ENCODE results near the gene ZNF304. TPM values are rescaled to one million over a fixed set of nuclear protein-coding genes. Genes with fewer than 3 reads are reported as not detected.

Gene ZNF304
- total RNA-seq (2014; rRNA removed; shearing (Covaris generic)): 9.2 and 9.5 TPM in 2 replicates

GRCh38 chr19:57350877-57351805 lies at the start of gene ZNF304:
TSS of gene ZNF304 (plus strand) at chr19:57351271. CDS start at chr19:57351665, 394 bp downstream.
- DNase-seq (ENCODE audit: low spot score): peak; percentile 99
- in situ Hi-C loops (cut with HindIII; ENCODE audit: low sequenced_read_pairs): no loop called here

GRCh38 chr19:57302020-57302465 lies 49.0 kb upstream of the ZNF304 start:
- DNase-seq (ENCODE audit: low spot score): no peak
- in situ Hi-C loops (cut with HindIII; ENCODE audit: low sequenced_read_pairs): no loop called here

- DNase-seq (ENCODE audit: low spot score): no peak
- in situ Hi-C loops (cut with HindIII; ENCODE audit: low sequenced_read_pairs): no loop called here
Measured at GRCh38 chr19:57302727-57303401, 48.2 kb upstream of the ZNF304 start.

- in situ Hi-C loops (cut with HindIII; ENCODE audit: low sequenced_read_pairs): no loop called here
- no peak for DNase-seq (ENCODE audit: low spot score)
Measured at GRCh38 chr19:57305056-57305455, 46.0 kb upstream of the ZNF304 start.

- no peak for DNase-seq (ENCODE audit: low spot score)
- in situ Hi-C loops (cut with HindIII; ENCODE audit: low sequenced_read_pairs): no loop called here
Measured at GRCh38 chr19:57308514-57308913, 42.6 kb upstream of the ZNF304 start.

- in situ Hi-C loops (cut with HindIII; ENCODE audit: low sequenced_read_pairs): no loop called here
- DNase-seq (ENCODE audit: low spot score): no peak
Measured at GRCh38 chr19:57310792-57311191, 40.3 kb upstream of the ZNF304 start.

GRCh38 chr19:57314146-57314545 lies 36.9 kb upstream of the ZNF304 start:
- in situ Hi-C loops (cut with HindIII; ENCODE audit: low sequenced_read_pairs): no loop called here
- no peak for DNase-seq (ENCODE audit: low spot score)

- DNase-seq (ENCODE audit: low spot score): peak; percentile 45
- in situ Hi-C loops (cut with HindIII; ENCODE audit: low sequenced_read_pairs): no loop called here
Measured at GRCh38 chr19:57317503-57317902, 33.6 kb upstream of the ZNF304 start.

GRCh38 chr19:57319869-57320179 lies 31.2 kb upstream of the ZNF304 start:
- no peak for DNase-seq (ENCODE audit: low spot score)
- in situ Hi-C loops (cut with HindIII; ENCODE audit: low sequenced_read_pairs): no loop called here

- peak; percentile 97 for DNase-seq (ENCODE audit: low spot score)
- in situ Hi-C loops (cut with HindIII; ENCODE audit: low sequenced_read_pairs): no loop called here
Measured at GRCh38 chr19:57320180-57321084, 30.6 kb upstream of the ZNF304 start, which contains the start of gene ZNF543. TSS of gene ZNF543 (plus strand) at chr19:57320472. CDS start at chr19:57320854, 382 bp downstream.

- in situ Hi-C loops (cut with HindIII; ENCODE audit: low sequenced_read_pairs): no loop called here
- DNase-seq (ENCODE audit: low spot score): no peak
Measured at GRCh38 chr19:57321116-57321515, 30.0 kb upstream of the ZNF304 start.

- DNase-seq (ENCODE audit: low spot score): no peak
- in situ Hi-C loops (cut with HindIII; ENCODE audit: low sequenced_read_pairs): no loop called here
Measured at GRCh38 chr19:57321751-57322150, 29.3 kb upstream of the ZNF304 start.

GRCh38 chr19:57324992-57325391 lies 26.1 kb upstream of the ZNF304 start:
- DNase-seq (ENCODE audit: low spot score): no peak
- in situ Hi-C loops (cut with HindIII; ENCODE audit: low sequenced_read_pairs): no loop called here

- no peak for DNase-seq (ENCODE audit: low spot score)
- in situ Hi-C loops (cut with HindIII; ENCODE audit: low sequenced_read_pairs): no loop called here
Measured at GRCh38 chr19:57327993-57328392, 23.1 kb upstream of the ZNF304 start.

GRCh38 chr19:57334191-57334590 lies 16.9 kb upstream of the ZNF304 start:
- DNase-seq (ENCODE audit: low spot score): no peak
- in situ Hi-C loops (cut with HindIII; ENCODE audit: low sequenced_read_pairs): no loop called here

- DNase-seq (ENCODE audit: low spot score): no peak
- in situ Hi-C loops (cut with HindIII; ENCODE audit: low sequenced_read_pairs): no loop called here
Measured at GRCh38 chr19:57338877-57339276, 12.2 kb upstream of the ZNF304 start.

- in situ Hi-C loops (cut with HindIII; ENCODE audit: low sequenced_read_pairs): no loop called here
- no peak for DNase-seq (ENCODE audit: low spot score)
Measured at GRCh38 chr19:57342582-57342981, 8.5 kb upstream of the ZNF304 start.

- DNase-seq (ENCODE audit: low spot score): no peak
- in situ Hi-C loops (cut with HindIII; ENCODE audit: low sequenced_read_pairs): no loop called here
Measured at GRCh38 chr19:57348136-57348535, 2.9 kb upstream of the ZNF304 start.

- in situ Hi-C loops (cut with HindIII; ENCODE audit: low sequenced_read_pairs): no loop called here
- DNase-seq (ENCODE audit: low spot score): no peak
Measured at GRCh38 chr19:57351867-57352266, 796 bp downstream of the ZNF304 start.

All from G401 (cell line).